Sigmoid colon (tissue), 7 donors: ENCODE results near the gene MAP2K1. TPM values are rescaled to one million over a fixed set of nuclear protein-coding genes. Genes with fewer than 3 reads are reported as not detected.
A peak's percentile ranks its signal among the peaks of the same experiment; 100 is the strongest.

ENCODE experiments used
- DNase-seq: peaks from one replicate; pipeline ENCODE4 v3.0.0-alpha.2; 2019
- H3K27ac ChIP-seq, 4 donors: fragments of 200-600 bp; sonication (generic); one replicate each; pipeline ENCODE4 v1.5.1; 2016 to 2019; ENCODE audit warnings: mild to moderate bottlenecking in 1 of 4
- H3K27me3 ChIP-seq, 3 donors: fragments of 200-600 bp; sonication (generic); one replicate each; pipeline ENCODE4 v1.5.1; 2019; ENCODE audit warnings: mild to moderate bottlenecking in 1 of 3
- H3K36me3 ChIP-seq, 4 donors: fragments of 200-600 bp; sonication (generic); one replicate each; pipeline ENCODE4 v1.5.1; 2016 to 2019
- H3K4me1 ChIP-seq, 4 donors: fragments of 200-600 bp; sonication (generic); one replicate each; pipeline ENCODE4 v1.5.1; 2017 to 2019
- H3K4me3 ChIP-seq, 4 donors: fragments of 200-600 bp; sonication (generic); one replicate each; pipeline ENCODE4 v1.5.1; 2017 to 2019; ENCODE audit warnings: mild to moderate bottlenecking in 2 of 4, moderate library complexity in 1 of 4
- H3K9me3 ChIP-seq, 4 donors: fragments of 200-600 bp in 3 of 4; sonication (generic) in 3 of 4; one replicate each; pipeline versions ENCODE4 v1.5.1 to v1.6.1; 2013 to 2019
- EP300 ChIP-seq, 4 donors: sonication (generic); formaldehyde crosslinking; IDR thresholded peaks; one replicate each; pipeline ENCODE4 v1.6.1; 2017; ENCODE audit warnings: antibody characterized with exemption in 4 of 4
- POLR2A ChIP-seq, 2 donors: fragments of 450-650 bp; IDR thresholded peaks; one replicate each; pipeline ENCODE4 v1.6.1; 2016; ENCODE audit warnings: antibody characterized with exemption in 2 of 2, mild to moderate bottlenecking in 2 of 2, moderate library complexity in 2 of 2
- POLR2AphosphoS5 ChIP-seq, 4 donors: sonication (generic); formaldehyde crosslinking; IDR thresholded peaks; one replicate each; pipeline ENCODE4 v1.6.1; 2017; ENCODE audit warnings: antibody characterized with exemption in 4 of 4
- WGBS, 2 donors: extraction: QIAGEN DNeasy Blood & Tissue Kit; methylation state at CpG; one replicate each; pipeline ENCODE4 v1.1.7; 2013; 5-methylcytosine and 5-hydroxymethylcytosine counted together
- intact Hi-C: fragments of 100-400 bp; cut with DNase I; formaldehyde crosslinking; loops from one replicate; pipeline ENCODE4 v1.15.1; 2023
- polyA plus RNA-seq, 3 donors: library from polyadenylated mRNA; stranded (reverse); fragments of 200-250 nt; gene quantifications; one replicate each; pipeline ENCODE4 v1.2.3, GENCODE V29; 2013
- total RNA-seq, 4 donors: library from RNA; depleted of rRNA; stranded (reverse); fragments of >200 nt; gene quantifications; one replicate each; pipeline ENCODE4 v1.1.0, GENCODE V29; 2016
- TF ChIP-seq, protein P1 (sequence below), 4 experiments: fragments of 450-650 bp in 3 of 4; fragments of 200-600 bp in 1 of 4; IDR thresholded peaks; one replicate each; pipeline ENCODE4 v1.5.1; 2016 to 2019; ENCODE audit warnings: antibody characterized with exemption in 4 of 4, mild to moderate bottlenecking in 3 of 4, moderate library complexity in 2 of 4
- donor health status: healthy with polysubstance abuse.
- donor health status: Bipolar disorder and iron deficiency.
- donor health status: healthy.

The MAP2K1 gene
- total and polyA plus RNA-seq, 7 donors: 19.8 to 38.8 (median 28.8) TPM

DNA sequence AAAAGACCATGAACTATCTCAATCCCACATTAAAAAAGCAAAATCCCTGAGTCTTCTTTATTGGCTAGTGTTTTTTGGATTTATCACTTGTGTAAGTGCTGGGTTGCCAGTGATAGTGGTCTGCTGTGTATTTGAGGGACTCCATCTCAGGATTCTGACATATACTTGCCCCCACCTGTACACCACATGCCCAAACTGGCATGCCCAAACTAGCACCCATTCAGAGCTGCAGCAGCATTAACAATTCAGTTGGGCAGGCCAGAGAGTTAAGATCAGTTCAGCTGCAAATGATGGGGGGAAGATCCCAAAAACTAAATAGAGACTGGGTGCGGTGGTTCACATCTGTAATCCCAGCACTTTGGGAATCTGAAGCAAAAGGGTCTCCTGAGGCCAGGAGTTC lies 23.9 kb upstream of the MAP2K1 start:
- Histone ChIP-seq H3K27ac (no peak overlapping the region), H3K9me3 (no peaks in the 10 kb centered on the region), H3K4me3 (no peak overlapping the region), H3K36me3 (no peaks in the 10 kb centered on the region), H3K4me1 (no peaks in the 10 kb centered on the region), H3K27me3 (no peaks in the 10 kb centered on the region)
- TF ChIP-seq, protein P1, sequence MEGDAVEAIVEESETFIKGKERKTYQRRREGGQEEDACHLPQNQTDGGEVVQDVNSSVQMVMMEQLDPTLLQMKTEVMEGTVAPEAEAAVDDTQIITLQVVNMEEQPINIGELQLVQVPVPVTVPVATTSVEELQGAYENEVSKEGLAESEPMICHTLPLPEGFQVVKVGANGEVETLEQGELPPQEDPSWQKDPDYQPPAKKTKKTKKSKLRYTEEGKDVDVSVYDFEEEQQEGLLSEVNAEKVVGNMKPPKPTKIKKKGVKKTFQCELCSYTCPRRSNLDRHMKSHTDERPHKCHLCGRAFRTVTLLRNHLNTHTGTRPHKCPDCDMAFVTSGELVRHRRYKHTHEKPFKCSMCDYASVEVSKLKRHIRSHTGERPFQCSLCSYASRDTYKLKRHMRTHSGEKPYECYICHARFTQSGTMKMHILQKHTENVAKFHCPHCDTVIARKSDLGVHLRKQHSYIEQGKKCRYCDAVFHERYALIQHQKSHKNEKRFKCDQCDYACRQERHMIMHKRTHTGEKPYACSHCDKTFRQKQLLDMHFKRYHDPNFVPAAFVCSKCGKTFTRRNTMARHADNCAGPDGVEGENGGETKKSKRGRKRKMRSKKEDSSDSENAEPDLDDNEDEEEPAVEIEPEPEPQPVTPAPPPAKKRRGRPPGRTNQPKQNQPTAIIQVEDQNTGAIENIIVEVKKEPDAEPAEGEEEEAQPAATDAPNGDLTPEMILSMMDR (IDR thresholded peaks at IDR 0.05): no peak
- TF ChIP-seq POLR2A (IDR thresholded peaks at IDR 0.05) (no peak), EP300 (IDR thresholded peaks at IDR 0.05) (no peak), POLR2AphosphoS5 (IDR thresholded peaks at IDR 0.05) (no peak)
- intact Hi-C loops: no loop called here
- no peak for DNase-seq
- 96 to 99% methylated on average over 1 of the region's 1 CpG for WGBS, 2 donors

- no peak for DNase-seq
- intact Hi-C loops: no loop called here
- TF ChIP-seq EP300 (IDR thresholded peaks at IDR 0.05) (no peak), POLR2A (IDR thresholded peaks at IDR 0.05) (no peak), POLR2AphosphoS5 (IDR thresholded peaks at IDR 0.05) (no peak)
- TF ChIP-seq, protein P1 (IDR thresholded peaks at IDR 0.05): no peak
- no peak overlapping the region for H3K27ac ChIP-seq
- H3K9me3 ChIP-seq: no peaks in the 10 kb centered on the region
- H3K4me3 ChIP-seq: no peak overlapping the region
- no peaks in the 10 kb centered on the region for H3K4me1 ChIP-seq
- H3K36me3 ChIP-seq: no peaks in the 10 kb centered on the region
- 84 to 88% methylated on average over 3 of the region's 3 CpGs for WGBS, 2 donors
- H3K27me3 ChIP-seq: no peaks in the 10 kb centered on the region
Measured at GRCh38 chr15:66364944-66365528, 21.7 kb upstream of the MAP2K1 start.

DNA sequence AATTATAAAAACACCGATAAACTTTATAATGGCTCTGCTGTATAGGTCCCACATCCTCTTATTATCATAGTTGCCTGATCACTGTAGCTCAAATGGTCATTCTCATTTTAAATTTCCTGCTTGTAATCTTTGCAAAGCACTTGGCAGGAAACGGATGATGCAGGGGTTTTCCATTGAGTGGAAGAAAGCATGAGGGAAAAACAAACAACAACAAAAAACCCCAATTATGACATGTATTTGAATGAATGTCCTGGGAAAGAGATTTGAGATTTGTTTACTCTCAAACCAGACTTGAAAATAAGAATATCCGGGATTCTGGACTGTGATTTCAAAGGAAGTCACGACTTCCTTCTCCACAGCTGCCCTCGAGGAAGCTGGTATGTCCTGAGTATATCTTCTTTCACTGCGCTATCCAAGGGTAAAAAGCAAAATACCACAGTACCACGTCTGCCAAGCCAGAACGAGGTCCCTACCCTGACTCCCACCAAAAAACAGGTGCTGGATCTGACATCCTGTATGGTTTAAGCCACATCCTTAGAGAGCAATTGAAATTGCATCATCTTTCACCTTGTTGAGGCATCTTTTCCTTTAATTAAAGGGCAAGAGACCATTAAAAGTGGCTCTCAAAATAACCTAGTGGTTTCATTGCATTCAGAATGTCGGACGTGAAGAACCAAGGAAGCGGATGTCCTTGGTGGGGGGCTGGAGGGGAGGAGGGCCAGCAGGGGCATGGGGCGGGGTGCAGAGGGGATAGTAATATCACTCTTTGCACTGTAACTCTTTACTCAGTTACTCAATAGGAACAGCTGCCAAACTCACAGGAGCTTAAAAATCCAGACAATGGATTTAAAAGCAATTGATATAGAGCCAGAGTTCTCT lies 16.7 kb upstream of the MAP2K1 start:
- intact Hi-C loops: no loop called here
- Histone ChIP-seq H3K4me1 (no peaks in the 10 kb centered on the region), H3K36me3 (no peaks in the 10 kb centered on the region), H3K27me3 (no peaks in the 10 kb centered on the region), H3K27ac (peak overlapping the region in 3 of 4 donors; percentile 31 to 64 (median 38)), H3K9me3 (peaks cover 0 to 7% (median 1%) of the 10 kb centered on the region in 4 donors), H3K4me3 (peak overlapping the region in 3 of 4 donors; percentile 12 to 32 (median 21))
- 10 to 11% methylated on average over 12 of the region's 12 CpGs for WGBS, 2 donors
- no peak for TF ChIP-seq POLR2AphosphoS5 (IDR thresholded peaks at IDR 0.05)
- TF ChIP-seq, protein P1 (IDR thresholded peaks at IDR 0.05): no peak
- no peak for TF ChIP-seq POLR2A (IDR thresholded peaks at IDR 0.05)
- TF ChIP-seq EP300 (IDR thresholded peaks at IDR 0.05): no peak
- DNase-seq: no peak

- H3K4me3 ChIP-seq: no peak overlapping the region
- no peak overlapping the region for H3K27ac ChIP-seq
- TF ChIP-seq, protein P1 (IDR thresholded peaks at IDR 0.05): no peak
- no peak for TF ChIP-seq POLR2AphosphoS5 (IDR thresholded peaks at IDR 0.05)
- no peak for TF ChIP-seq EP300 (IDR thresholded peaks at IDR 0.05)
- no peak for TF ChIP-seq POLR2A (IDR thresholded peaks at IDR 0.05)
- no peak for DNase-seq
- intact Hi-C loops: no loop called here
- peaks cover 0 to 7% (median 1%) of the 10 kb centered on the region in 4 donors for H3K9me3 ChIP-seq
- WGBS, 2 donors: 96 to 97% methylated on average over 4 of the region's 4 CpGs
- H3K36me3 ChIP-seq: no peaks in the 10 kb centered on the region
- H3K27me3 ChIP-seq: no peaks in the 10 kb centered on the region
- H3K4me1 ChIP-seq: no peaks in the 10 kb centered on the region
Measured at GRCh38 chr15:66374179-66374578, 12.5 kb upstream of the MAP2K1 start.
